HG02852 (cell line): Measurements from ENCODE around the gene OTUB2.

ENCODE experiments used
- ATAC-seq: cut with Tn5 transposase; IDR thresholded peaks from one replicate; pipeline ENCODE4 v1.9.1; 2021; ENCODE audit warnings: mild to moderate bottlenecking, moderate library complexity; ENCODE audit not compliant: unreplicated experiment

The OTUB2 gene

GRCh38 chr14:94093418-94093817 lies 67.3 kb downstream of the OTUB2 start:
- ATAC-seq: no peak

DNA sequence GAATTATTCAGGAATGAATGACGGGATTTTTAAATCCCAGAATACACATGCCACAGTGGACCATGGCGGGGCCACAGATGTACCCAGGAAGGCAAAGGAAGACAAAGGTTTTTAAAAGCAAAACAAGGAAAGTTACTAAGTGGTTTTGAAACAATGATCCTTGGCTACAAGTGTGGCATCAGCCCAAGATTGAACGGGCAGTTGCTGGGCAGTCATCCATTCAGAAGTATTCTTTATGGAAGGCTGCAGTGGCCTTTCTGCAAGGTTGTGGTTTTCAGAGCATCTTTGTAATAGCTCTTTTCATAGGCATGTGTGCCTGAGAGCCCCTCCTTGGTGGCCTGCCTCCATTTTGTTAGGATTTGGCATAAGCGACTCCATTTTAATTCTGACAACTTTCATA lies 71.0 kb downstream of the OTUB2 start:
- ATAC-seq: no peak
